GM21619 (cell line): ENCODE measurements around the gene LCE1C.

Experiments
- ATAC-seq: cut with Tn5 transposase; IDR thresholded peaks from one replicate; pipeline ENCODE4 v1.9.1; 2021; ENCODE audit not compliant: unreplicated experiment

LCE1C gene

GRCh38 chr1:152806576-152806975 lies at the start of gene LCE1C:
Gene LCE1C (minus strand): TSS chr1:152806651. CDS start chr1:152805478, 1,173 bp downstream.
- no peak for ATAC-seq

- no peak for ATAC-seq
Measured at GRCh38 chr1:152855661-152856060, 49.2 kb upstream of the LCE1C start.

- no peak for ATAC-seq
Measured at GRCh38 chr1:152842556-152842955, 36.1 kb upstream of the LCE1C start, which contains the start of gene LCE6A. Gene LCE6A (plus strand): TSS chr1:152842856. CDS start chr1:152843521, 665 bp downstream.

- ATAC-seq: no peak
Measured at GRCh38 chr1:152836870-152837269, 30.4 kb upstream of the LCE1C start.

- ATAC-seq: no peak
Measured at GRCh38 chr1:152827173-152827572, 20.7 kb upstream of the LCE1C start, which contains the start of gene LCE1A. Gene LCE1A (plus strand): TSS chr1:152827473. CDS start chr1:152827473, 0 bp downstream.

- ATAC-seq: no peak
Measured at GRCh38 chr1:152824964-152825363, 18.5 kb upstream of the LCE1C start.

GRCh38 chr1:152823294-152823693 lies 16.8 kb upstream of the LCE1C start:
- no peak for ATAC-seq

GRCh38 chr1:152817309-152817708 lies 10.9 kb upstream of the LCE1C start:
- ATAC-seq: no peak

- no peak for ATAC-seq
Measured at GRCh38 chr1:152811671-152812070, 5.2 kb upstream of the LCE1C start, which contains the start of gene LCE1B. Gene LCE1B (plus strand): TSS chr1:152811971. CDS start chr1:152812447, 476 bp downstream.

- no peak for ATAC-seq
Measured at GRCh38 chr1:152811050-152811449, 4.6 kb upstream of the LCE1C start.

GRCh38 chr1:152801333-152801732 lies 5.1 kb downstream of the LCE1C start:
- no peak for ATAC-seq

GRCh38 chr1:152796421-152796820 lies 10.0 kb downstream of the LCE1C start, which contains the start of gene LCE1D:
Gene LCE1D (plus strand): TSS chr1:152796721. CDS start chr1:152797795, 1,074 bp downstream.
- no peak for ATAC-seq

- no peak for ATAC-seq
Measured at GRCh38 chr1:152795686-152796085, 10.8 kb downstream of the LCE1C start.

- no peak for ATAC-seq
Measured at GRCh38 chr1:152786077-152786476, 20.4 kb downstream of the LCE1C start, which contains the start of gene LCE1E. Gene LCE1E (plus strand): TSS chr1:152786257. CDS start chr1:152787300, 1,043 bp downstream.

GRCh38 chr1:152783095-152783494 lies 23.4 kb downstream of the LCE1C start:
- no peak for ATAC-seq

- no peak for ATAC-seq
Measured at GRCh38 chr1:152777510-152778137, 28.8 kb downstream of the LCE1C start.

- ATAC-seq: no peak
Measured at GRCh38 chr1:152776361-152776760, 30.1 kb downstream of the LCE1C start.

GRCh38 chr1:152774875-152775274 lies 31.6 kb downstream of the LCE1C start, which contains the start of gene LCE1F:
Gene LCE1F (plus strand): TSS chr1:152775140. CDS start chr1:152776372, 1,232 bp downstream.
- no peak for ATAC-seq

GRCh38 chr1:152770411-152770810 lies 36.0 kb downstream of the LCE1C start:
- ATAC-seq: no peak

- ATAC-seq: no peak
Measured at GRCh38 chr1:152768847-152769533, 37.5 kb downstream of the LCE1C start.

- ATAC-seq: no peak
Measured at GRCh38 chr1:152761609-152762213, 44.7 kb downstream of the LCE1C start.
